ENCODE results near the gene IL6ST.

Gene IL6ST

GRCh38 chr5:55888205-55888604 lies 106.6 kb downstream of the IL6ST start:
- no peak for DNase-seq

GRCh38 chr5:55885359-55885758 lies 109.4 kb downstream of the IL6ST start:
- DNase-seq, result no peak

All from NCI-H2171 (cell line).